Keratinocyte (primary cell): ENCODE data around the gene RNU5B-1. TPM values are rescaled to one million over a fixed set of nuclear protein-coding genes. Genes with fewer than 3 reads are reported as not detected.

Source experiments
- DNase-seq: peaks from one replicate; pipeline ENCODE4 v3.0.0-alpha.2; 2011; ENCODE audit warnings: low read depth, missing footprints, low spot score
- FAIRE-seq: peaks from 2 replicates; lab custom pipeline; 2011; peaks lifted over from hg19 to GRCh38; lab: Jason Lieb, UNC
- H2AFZ ChIP-seq: 2 replicates; pipeline ENCODE4 v1.6.0; 2012; ENCODE audit warnings: low read length, control low read depth, inconsistent platforms; ENCODE audit not compliant: control insufficient read depth
- H3K27ac ChIP-seq: 2 replicates; pipeline ENCODE4 v1.5.1; 2011; ENCODE audit warnings: low read length; ENCODE audit not compliant: control insufficient read depth, insufficient read depth
- H3K27me3 ChIP-seq: 3 replicates; pipeline ENCODE4 v1.6.0; 2011; ENCODE audit warnings: low read length; ENCODE audit not compliant: control insufficient read depth, insufficient read depth; ENCODE audit errors: extremely low read depth
- H3K36me3 ChIP-seq, 2 experiments: 2 replicates in 1 of 2; 3 replicates in 1 of 2; pipeline ENCODE4 v1.5.1; 2011; ENCODE audit warnings: low read length in 2 of 2, mild to moderate bottlenecking in 1 of 2; ENCODE audit not compliant: control insufficient read depth in 2 of 2, insufficient read depth in 2 of 2; ENCODE audit errors: extremely low read depth in 1 of 2
- H3K4me1 ChIP-seq: 3 replicates; pipeline ENCODE4 v1.5.1; 2011; ENCODE audit warnings: low read length; ENCODE audit not compliant: control insufficient read depth, insufficient read depth; ENCODE audit errors: extremely low read depth
- H3K4me2 ChIP-seq: 3 replicates; pipeline ENCODE4 v1.6.0; 2011; ENCODE audit warnings: low read depth, low read length; ENCODE audit not compliant: control insufficient read depth, insufficient read depth; ENCODE audit errors: extremely low read depth
- H3K4me3 ChIP-seq, 3 experiments: fragments of 200-600 bp in 1 of 3; sonication (generic) in 1 of 3; 2 replicates in 2 of 3; 3 replicates in 1 of 3; pipeline ENCODE4 v1.5.1; 2011 to 2016; ENCODE audit warnings: low read length in 3 of 3, mild to moderate bottlenecking in 3 of 3, control low read depth in 2 of 3, inconsistent platforms in 1 of 3, low read depth in 1 of 3, mixed read lengths in 1 of 3, mixed run types in 1 of 3, moderate library complexity in 1 of 3; ENCODE audit not compliant: control insufficient read depth in 2 of 3, insufficient read depth in 2 of 3; ENCODE audit errors: extremely low read depth in 1 of 3
- H3K79me2 ChIP-seq: 2 replicates; pipeline ENCODE4 v1.6.0; 2012; ENCODE audit warnings: low read length; ENCODE audit not compliant: control insufficient read depth, insufficient read depth
- H3K9ac ChIP-seq: 3 replicates; pipeline ENCODE4 v1.6.0; 2011; ENCODE audit warnings: low read length; ENCODE audit not compliant: control insufficient read depth, insufficient read depth; ENCODE audit errors: extremely low read depth
- H3K9me1 ChIP-seq: 3 replicates; pipeline ENCODE4 v1.6.0; 2011; ENCODE audit warnings: low read length; ENCODE audit not compliant: control insufficient read depth, insufficient read depth; ENCODE audit errors: extremely low read depth
- H3K9me3 ChIP-seq: 2 replicates; pipeline ENCODE4 v1.5.1; 2012; ENCODE audit warnings: low read depth, low read length; ENCODE audit not compliant: control insufficient read depth
- H4K20me1 ChIP-seq: 3 replicates; pipeline ENCODE4 v1.6.0; 2011; ENCODE audit warnings: low read length; ENCODE audit not compliant: control insufficient read depth, insufficient read depth; ENCODE audit errors: extremely low read depth
- EZH2 ChIP-seq: IDR thresholded peaks from one replicate; pipeline ENCODE4 v1.6.1; 2012; ENCODE audit warnings: inconsistent platforms, mild to moderate bottlenecking, low read length, moderate library complexity
- dilution Hi-C: fragments of 300-500 bp; cut with MboI; formaldehyde crosslinking; loops from one replicate; pipeline ENCODE4 v1.7.0; 2020; ENCODE audit warnings: low sequenced_read_pairs; ENCODE audit not compliant: extremely low pct_ligation_motif_present
- polyA plus RNA-seq, 5 experiments: library from polyadenylated mRNA; depleted of rRNA in 3 of 5; stranded (reverse) in 3 of 5; stranded (forward) in 1 of 5; unstranded in 1 of 5; fragments of >200 nt; gene quantifications; 1 replicate in 1 of 5; 2 replicates in 3 of 5; 3 replicates in 1 of 5; pipeline versions ENCODE4 v1.2.1 to v1.2.3, GENCODE V29; 2011 to 2012; ENCODE audit warnings: missing spikeins in 2 of 5, low read depth in 1 of 5, low replicate concordance in 1 of 5
- TF ChIP-seq, protein P1 (sequence below), 3 experiments: IDR thresholded peaks in 1 of 3; conservative IDR thresholded peaks in 1 of 3; optimal IDR thresholded peaks in 1 of 3; 2 replicates in 2 of 3; 3 replicates in 1 of 3; pipeline versions ENCODE3 to v1.5.1; 2011; ENCODE audit warnings: low read length in 3 of 3, mild to moderate bottlenecking in 3 of 3, moderate library complexity in 2 of 3, control low read depth in 1 of 3, inconsistent platforms in 1 of 3; ENCODE audit not compliant: insufficient read depth in 2 of 3; ENCODE audit errors: extremely low read depth in 1 of 3

Gene RNU5B-1
- polyA plus RNA-seq, 1 donor (not counting 4 experiments of a cell fraction or from before 2014, with no cell fraction given) = not detected

DNA sequence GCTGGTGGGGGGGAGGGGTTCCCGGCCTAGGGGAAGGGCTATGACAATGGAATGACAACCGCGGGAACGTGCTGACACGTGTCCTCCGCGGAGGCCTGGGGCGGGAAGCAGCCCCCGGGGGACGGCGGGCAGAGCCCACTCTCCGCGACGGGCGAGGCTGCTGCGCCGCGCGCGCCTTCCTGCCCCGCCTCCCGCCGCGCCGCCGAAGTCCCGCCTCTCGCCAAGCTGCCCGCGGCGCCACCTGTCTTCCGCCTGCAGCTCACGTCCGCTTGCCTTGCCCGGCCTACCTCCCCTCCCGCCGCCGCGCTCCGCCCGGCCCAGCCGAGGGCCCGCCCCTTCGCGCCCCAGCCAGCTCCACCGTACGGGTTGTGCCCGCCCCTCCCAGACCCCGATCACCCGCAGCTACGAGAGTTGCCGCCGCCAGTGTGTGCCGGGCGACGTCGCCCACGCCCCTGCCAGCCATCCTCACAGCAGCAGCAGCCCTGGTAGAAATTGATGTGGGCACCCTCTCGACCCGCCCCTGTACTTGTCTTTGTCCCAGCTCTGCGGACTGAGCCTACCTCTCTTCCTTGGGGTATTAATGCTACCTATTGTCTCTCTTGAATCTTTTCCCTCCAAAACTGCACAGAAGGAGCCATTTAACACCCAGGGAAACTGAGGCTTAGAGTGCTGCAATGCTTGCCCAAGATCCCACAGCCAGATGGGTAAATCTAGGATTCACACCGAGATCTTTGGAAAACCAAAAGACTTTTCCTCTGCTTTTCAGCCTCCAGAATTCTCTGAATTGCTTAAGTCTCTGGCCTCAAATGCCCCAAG is 17.6 kb upstream of the RNU5B-1 start, which contains the start of gene PARP16:
Gene PARP16, minus strand, starts transcription at position 180 of the 816 bp plus-strand sequence. CDS start 457 bp downstream, outside the sequence.
- H2AFZ ChIP-seq = peak within 1 kb of the TSS; percentile 93
- peaks cover 9% of the 10 kb centered on the region for H3K4me1 ChIP-seq
- H3K79me2 ChIP-seq = no peaks in the 10 kb centered on the region
- no peaks in the 10 kb centered on the region for H3K27me3 ChIP-seq
- DNase-seq (no peak), FAIRE-seq (no peak)
- peak within 1 kb of the TSS; percentile 51 to 74 (median 69) for H3K4me3 ChIP-seq
- H4K20me1 ChIP-seq = no peaks in the 10 kb centered on the region
- dilution Hi-C loops = no loop called here
- H3K9ac ChIP-seq = peak within 1 kb of the TSS; percentile 72
- no peaks in the 10 kb centered on the region for H3K9me1 ChIP-seq
- no peaks in the 10 kb centered on the region for H3K36me3 ChIP-seq
- TF ChIP-seq EZH2 = no peak
- TF ChIP-seq, protein P1, sequence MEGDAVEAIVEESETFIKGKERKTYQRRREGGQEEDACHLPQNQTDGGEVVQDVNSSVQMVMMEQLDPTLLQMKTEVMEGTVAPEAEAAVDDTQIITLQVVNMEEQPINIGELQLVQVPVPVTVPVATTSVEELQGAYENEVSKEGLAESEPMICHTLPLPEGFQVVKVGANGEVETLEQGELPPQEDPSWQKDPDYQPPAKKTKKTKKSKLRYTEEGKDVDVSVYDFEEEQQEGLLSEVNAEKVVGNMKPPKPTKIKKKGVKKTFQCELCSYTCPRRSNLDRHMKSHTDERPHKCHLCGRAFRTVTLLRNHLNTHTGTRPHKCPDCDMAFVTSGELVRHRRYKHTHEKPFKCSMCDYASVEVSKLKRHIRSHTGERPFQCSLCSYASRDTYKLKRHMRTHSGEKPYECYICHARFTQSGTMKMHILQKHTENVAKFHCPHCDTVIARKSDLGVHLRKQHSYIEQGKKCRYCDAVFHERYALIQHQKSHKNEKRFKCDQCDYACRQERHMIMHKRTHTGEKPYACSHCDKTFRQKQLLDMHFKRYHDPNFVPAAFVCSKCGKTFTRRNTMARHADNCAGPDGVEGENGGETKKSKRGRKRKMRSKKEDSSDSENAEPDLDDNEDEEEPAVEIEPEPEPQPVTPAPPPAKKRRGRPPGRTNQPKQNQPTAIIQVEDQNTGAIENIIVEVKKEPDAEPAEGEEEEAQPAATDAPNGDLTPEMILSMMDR (optimal IDR thresholded peaks at IDR 0.05 in 1 of 3, IDR thresholded peaks at IDR 0.05 in 1 of 3, conservative IDR thresholded peaks at IDR 0.05 in 1 of 3; ENCODE audit: extremely low read depth in 1 of 3, insufficient read depth in 2 of 3, low read length in 3 of 3) = peak in 2 of 3 experiments; percentile 20 to 61
- H3K4me2 ChIP-seq = peak within 1 kb of the TSS; percentile 86
- H3K9me3 ChIP-seq = no peaks in the 10 kb centered on the region
- peak within 1 kb of the TSS; percentile 52 for H3K27ac ChIP-seq

DNA sequence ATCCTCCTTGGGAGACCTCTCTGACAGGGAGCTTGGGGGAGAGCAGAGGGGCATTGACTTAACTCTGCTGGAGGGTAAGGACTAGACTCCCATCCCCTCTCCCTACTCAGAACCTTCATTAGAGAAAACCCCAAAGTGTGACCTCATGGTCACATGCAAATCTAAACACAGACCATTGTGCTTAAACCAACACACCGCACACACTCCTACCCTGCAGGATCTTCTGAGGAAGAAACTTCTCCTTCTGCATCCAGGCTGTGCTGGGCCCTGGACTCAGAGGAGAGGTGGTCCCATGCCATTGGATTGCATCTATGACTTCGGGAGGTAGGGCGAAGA is 17.0 kb upstream of the RNU5B-1 start:
- TF ChIP-seq, protein P1 (optimal IDR thresholded peaks at IDR 0.05 in 1 of 3, IDR thresholded peaks at IDR 0.05 in 1 of 3, conservative IDR thresholded peaks at IDR 0.05 in 1 of 3; ENCODE audit: extremely low read depth in 1 of 3, insufficient read depth in 2 of 3, low read length in 3 of 3) = no peak
- no peak for TF ChIP-seq EZH2
- Histone ChIP-seq H3K27me3 (no peaks in the 10 kb centered on the region), H3K4me2 (peak overlapping the region; percentile 86), H3K9me1 (no peaks in the 10 kb centered on the region), H3K79me2 (no peaks in the 10 kb centered on the region), H3K9ac (peak overlapping the region; percentile 72), H3K9me3 (no peaks in the 10 kb centered on the region), H4K20me1 (no peaks in the 10 kb centered on the region), H3K36me3 (no peaks in the 10 kb centered on the region), H3K27ac (no peak overlapping the region), H3K4me1 (peaks cover 9% of the 10 kb centered on the region), H2AFZ (peak overlapping the region; percentile 93), H3K4me3 (peak overlapping the region in 1 of 3 experiments; percentile 69)
- dilution Hi-C loops = no loop called here
- no peak for FAIRE-seq
- DNase-seq = no peak
